OCI-LY1 (cell line): ENCODE measurements around the gene RTTN.

Experiments used
- H2AFZ ChIP-seq: fragments of 200-600 bp; sonication (generic), shearing (Covaris generic); 2 replicates; pipeline ENCODE4 v1.6.0; 2014; ENCODE audit warnings: antibody characterized with exemption, mild to moderate bottlenecking, low read length
- H3F3A ChIP-seq: fragments of 200-600 bp; sonication (generic), shearing (Covaris generic); 2 replicates; pipeline ENCODE4 v1.6.0; 2014; ENCODE audit warnings: mild to moderate bottlenecking, antibody characterized with exemption, low read length, moderate library complexity; ENCODE audit not compliant: insufficient read depth
- H3K27ac ChIP-seq: fragments of 200-600 bp; sonication (generic); 2 replicates; pipeline ENCODE4 v1.5.1; 2014; ENCODE audit warnings: low read length, mixed run types, mild to moderate bottlenecking, low read depth; ENCODE audit not compliant: poor library complexity, severe bottlenecking
- H3K27me3 ChIP-seq: fragments of 200-600 bp; sonication (generic); 2 replicates; pipeline ENCODE4 v1.6.0; 2014; ENCODE audit warnings: antibody characterized with exemption, mild to moderate bottlenecking, low read length, moderate library complexity; ENCODE audit not compliant: insufficient read depth
- H3K36me3 ChIP-seq: fragments of 200-600 bp; sonication (generic); 2 replicates; pipeline ENCODE4 v1.6.1; 2014; ENCODE audit warnings: mild to moderate bottlenecking, antibody characterized with exemption, low read length, moderate library complexity, mixed read lengths; ENCODE audit not compliant: insufficient read depth
- H3K4me1 ChIP-seq: fragments of 200-600 bp; sonication (generic); 2 replicates; pipeline ENCODE4 v1.5.1; 2014; ENCODE audit warnings: mild to moderate bottlenecking, low read length, moderate library complexity; ENCODE audit not compliant: insufficient read depth, severe bottlenecking
- H3K4me2 ChIP-seq: fragments of 200-600 bp; sonication (generic), shearing (Covaris generic); 2 replicates; pipeline ENCODE4 v1.6.1; 2014; ENCODE audit warnings: low read length
- H3K4me3 ChIP-seq: fragments of 200-600 bp; sonication (generic); 2 replicates; pipeline ENCODE4 v1.5.1; 2014; ENCODE audit warnings: low read length, low read depth, mild to moderate bottlenecking, mixed read lengths; ENCODE audit not compliant: poor library complexity, severe bottlenecking
- H3K79me2 ChIP-seq: fragments of 200-600 bp; shearing (Covaris generic); 2 replicates; pipeline ENCODE4 v1.6.1; 2016; ENCODE audit warnings: mixed run types, low read length, mixed read lengths; ENCODE audit not compliant: insufficient read depth
- H3K9ac ChIP-seq: fragments of 200-600 bp; sonication (generic), shearing (Covaris generic); 2 replicates; pipeline ENCODE4 v1.6.1; 2014; ENCODE audit warnings: mild to moderate bottlenecking, low read length, mixed read lengths
- H3K9me2 ChIP-seq: fragments of 200-600 bp; sonication (generic), shearing (Covaris generic); 2 replicates; pipeline ENCODE4 v1.6.1; 2014; ENCODE audit warnings: low read depth, mild to moderate bottlenecking, low read length, mixed read lengths
- H3K9me3 ChIP-seq: fragments of 200-600 bp; shearing (Covaris generic); 2 replicates; pipeline ENCODE4 v1.6.1; 2014; ENCODE audit warnings: low read length, mixed read lengths
- H4K20me1 ChIP-seq: fragments of 200-600 bp; sonication (generic), shearing (Covaris generic); 2 replicates; pipeline ENCODE4 v1.6.0; 2016; ENCODE audit warnings: mild to moderate bottlenecking, low read length; ENCODE audit not compliant: insufficient read depth
- CTCF ChIP-seq: fragments of 200-600 bp; sonication (generic), shearing (Covaris generic); IDR thresholded peaks from 2 replicates; pipeline ENCODE4 v1.5.1; 2017; ENCODE audit warnings: mild to moderate bottlenecking, antibody characterized with exemption, low read length, moderate library complexity, mixed read lengths
- EZH2 ChIP-seq: fragments of 200-600 bp; sonication (generic), shearing (Covaris generic); IDR thresholded peaks from 2 replicates; pipeline ENCODE4 v1.8.0; 2017; ENCODE audit warnings: borderline replicate concordance, mixed run types, mild to moderate bottlenecking, antibody characterized with exemption, low read length, moderate library complexity, mixed read lengths

The RTTN gene

GRCh38 chr18:70181725-70182124, 23.8 kb downstream of the RTTN start:
- H3K9me2 ChIP-seq = no peaks in the 10 kb centered on the region
- H3K27me3 ChIP-seq = no peaks in the 10 kb centered on the region
- H3K79me2 ChIP-seq = no peaks in the 10 kb centered on the region
- no peaks in the 10 kb centered on the region for H3K4me1 ChIP-seq
- H3K4me3 ChIP-seq = no peak overlapping the region
- H3K36me3 ChIP-seq = peaks cover 32% of the 10 kb centered on the region
- no peak overlapping the region for H2AFZ ChIP-seq
- H3K4me2 ChIP-seq = no peak overlapping the region
- H3K27ac ChIP-seq = no peak overlapping the region
- no peaks in the 10 kb centered on the region for H3K9me3 ChIP-seq
- peaks cover 6% of the 10 kb centered on the region for H3F3A ChIP-seq
- no peaks in the 10 kb centered on the region for H4K20me1 ChIP-seq
- H3K9ac ChIP-seq = no peak overlapping the region
- no peak for TF ChIP-seq CTCF
- TF ChIP-seq EZH2 = no peak

GRCh38 chr18:70181015-70181414, 24.5 kb downstream of the RTTN start:
- Histone ChIP-seq H3K79me2 (no peaks in the 10 kb centered on the region), H3K27me3 (no peaks in the 10 kb centered on the region), H3K9ac (no peak overlapping the region), H3F3A (peaks cover 6% of the 10 kb centered on the region), H3K4me2 (no peak overlapping the region), H3K36me3 (peaks cover 31% of the 10 kb centered on the region), H3K4me1 (no peaks in the 10 kb centered on the region), H4K20me1 (no peaks in the 10 kb centered on the region), H3K9me3 (no peaks in the 10 kb centered on the region), H3K9me2 (no peaks in the 10 kb centered on the region), H3K27ac (no peak overlapping the region), H2AFZ (no peak overlapping the region), H3K4me3 (no peak overlapping the region)
- no peak for TF ChIP-seq EZH2
- no peak for TF ChIP-seq CTCF

DNA sequence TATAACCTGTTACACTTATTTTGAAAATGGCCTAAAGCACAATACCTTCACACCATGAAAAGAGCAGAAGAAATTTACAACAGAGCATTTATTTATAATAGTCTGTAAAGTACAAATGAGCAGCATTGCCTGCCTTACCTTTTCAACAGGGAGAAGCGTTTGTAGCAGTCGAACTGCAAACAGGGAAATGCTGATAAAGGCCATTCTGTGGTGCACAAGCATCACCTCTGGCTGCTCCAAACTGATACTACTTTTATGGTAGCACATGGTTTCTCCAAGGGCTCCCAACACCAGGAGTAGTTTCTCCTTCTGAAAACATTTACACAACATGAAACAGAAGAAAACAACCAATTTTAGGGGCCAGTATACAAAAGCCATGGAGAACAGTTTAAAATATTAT, 28.9 kb downstream of the RTTN start:
- Histone ChIP-seq H3K27me3 (no peaks in the 10 kb centered on the region), H2AFZ (no peak overlapping the region), H3K27ac (no peak overlapping the region), H3K9ac (no peak overlapping the region), H3K36me3 (peaks cover 15% of the 10 kb centered on the region), H3K79me2 (no peaks in the 10 kb centered on the region), H3F3A (peaks cover 2% of the 10 kb centered on the region; the same call in 1 of the 2 replicates), H3K9me3 (no peaks in the 10 kb centered on the region), H3K4me2 (no peak overlapping the region), H3K4me1 (no peaks in the 10 kb centered on the region), H4K20me1 (no peaks in the 10 kb centered on the region), H3K4me3 (no peak overlapping the region), H3K9me2 (no peaks in the 10 kb centered on the region)
- TF ChIP-seq EZH2 (no peak), CTCF (no peak)
